NCI-H1048 (cell line): ENCODE data around the gene FKBP5.
"Not testable (repeated sequence)": the region's sequence is repeated elsewhere in the genome, so short reads cannot be mapped to it uniquely, and the experiment has no call there.

ENCODE experiments used
- DNase-seq: peaks from one replicate; lab custom pipeline; 2025; lab: John Stamatoyannopoulos, UW

The FKBP5 gene

DNA sequence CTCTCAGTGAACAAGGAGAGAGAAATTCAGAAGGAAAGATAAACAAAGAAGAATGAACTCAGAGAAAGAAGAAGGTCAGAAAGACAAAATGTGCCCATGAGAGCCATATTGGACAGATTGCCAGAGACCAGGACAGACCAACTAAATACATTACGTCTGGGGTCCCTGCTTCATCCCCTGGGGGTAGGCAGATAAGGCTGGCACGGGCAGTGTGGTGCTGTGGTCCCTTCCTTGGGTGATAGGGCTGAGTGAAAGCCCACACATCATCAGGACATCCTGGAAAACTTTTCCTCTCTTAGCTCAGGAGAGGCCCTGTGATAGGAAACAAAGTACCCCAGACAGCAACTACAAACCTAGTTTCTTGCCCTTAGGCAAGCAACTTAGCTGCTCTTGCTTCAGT is 34.9 kb upstream of the FKBP5 start:
- DNase-seq = no peak

DNA sequence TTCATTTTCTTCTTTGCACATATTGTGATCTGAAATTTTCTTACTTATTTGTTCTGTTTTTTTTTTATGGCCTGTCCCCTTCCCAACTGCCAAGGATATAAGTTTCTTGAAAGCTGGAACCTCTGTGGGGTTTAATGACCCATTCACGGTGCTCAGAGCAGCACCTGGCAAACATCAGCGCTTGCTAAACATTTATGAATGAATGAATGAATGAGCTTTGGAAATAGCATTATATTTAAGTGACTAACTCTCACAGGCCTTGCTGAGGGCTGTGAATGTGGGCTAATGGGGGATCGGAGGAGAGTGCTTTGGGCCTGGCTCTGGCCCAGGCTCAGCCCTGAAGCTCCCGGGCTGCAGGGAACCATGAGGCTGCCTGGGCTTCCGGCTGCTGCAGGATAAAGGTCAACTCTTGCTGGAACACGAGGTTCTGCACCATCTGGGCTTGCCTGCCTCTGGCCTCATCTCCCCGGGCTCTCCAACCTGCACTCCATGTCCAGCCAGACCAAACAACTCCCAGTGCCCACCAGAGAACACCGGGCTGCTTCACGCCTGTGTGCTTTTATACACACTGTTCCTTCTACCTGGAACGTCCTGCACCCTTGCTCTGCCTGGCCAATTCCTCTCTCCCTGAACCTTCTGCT is 33.5 kb upstream of the FKBP5 start:
- no peak for DNase-seq

DNA sequence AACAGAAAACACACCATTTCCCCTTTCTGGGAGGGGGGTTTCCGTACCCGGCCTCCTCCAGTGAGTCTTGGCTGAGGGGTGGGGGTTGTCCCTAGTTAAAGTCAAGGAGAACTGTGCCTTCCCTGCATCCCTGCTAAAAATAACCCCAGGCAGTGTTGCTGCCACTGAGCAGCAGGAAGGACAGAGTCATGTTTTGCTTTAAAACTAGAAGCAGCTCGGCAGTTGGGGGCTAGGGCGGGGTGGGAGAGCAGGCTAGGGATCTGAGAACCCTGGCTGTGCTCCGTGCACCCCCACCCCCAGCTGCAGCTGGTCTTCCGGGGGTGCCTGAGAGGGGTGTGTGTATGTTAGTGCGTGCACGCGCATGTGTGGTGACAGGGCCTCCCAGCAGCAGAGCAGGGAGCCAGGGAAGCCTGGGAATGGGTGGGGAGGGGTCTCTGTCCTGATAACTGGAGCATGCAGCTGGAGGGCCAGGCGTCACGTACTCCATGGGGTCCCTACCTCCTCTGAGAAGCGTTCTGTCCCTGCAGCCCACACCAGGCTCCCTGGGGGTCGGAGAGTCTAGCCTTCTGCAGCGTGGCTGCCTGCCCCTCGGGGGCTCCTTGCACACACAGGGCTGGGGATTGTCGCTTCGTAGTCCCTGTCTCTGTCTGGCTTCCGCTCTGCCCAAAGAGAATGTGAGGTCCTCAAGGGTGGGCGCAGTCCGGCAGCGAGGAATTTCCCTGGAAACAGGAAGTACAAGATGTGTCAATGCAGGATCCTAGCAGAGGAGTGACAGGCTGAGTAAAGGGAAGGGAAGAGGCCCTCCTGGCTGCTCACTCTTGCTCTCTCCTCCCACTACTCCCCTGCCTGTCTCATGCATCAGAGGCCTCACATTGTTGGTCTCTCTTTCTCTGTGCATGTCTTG is 31.4 kb upstream of the FKBP5 start:
- no peak for DNase-seq

DNA sequence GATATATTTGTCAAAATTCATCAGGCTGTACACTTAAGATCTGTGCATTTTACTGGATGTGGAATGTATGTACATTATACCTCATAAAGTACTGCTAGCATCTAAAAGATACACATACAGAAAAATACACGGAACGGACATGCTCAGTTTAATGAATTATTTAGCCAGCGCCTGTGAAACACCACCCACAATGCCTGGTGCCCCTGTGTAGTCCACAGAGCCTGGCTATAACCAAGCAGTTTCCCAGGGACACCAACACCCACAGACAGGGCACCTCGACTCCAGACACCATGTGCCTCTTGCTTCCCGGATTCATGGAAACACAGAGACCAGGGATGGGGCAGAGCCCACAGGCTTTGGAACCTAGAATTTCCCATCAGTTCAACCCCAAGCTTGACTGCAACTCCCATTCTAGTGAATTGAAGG is 30.7 kb upstream of the FKBP5 start:
- DNase-seq = no peak

DNA sequence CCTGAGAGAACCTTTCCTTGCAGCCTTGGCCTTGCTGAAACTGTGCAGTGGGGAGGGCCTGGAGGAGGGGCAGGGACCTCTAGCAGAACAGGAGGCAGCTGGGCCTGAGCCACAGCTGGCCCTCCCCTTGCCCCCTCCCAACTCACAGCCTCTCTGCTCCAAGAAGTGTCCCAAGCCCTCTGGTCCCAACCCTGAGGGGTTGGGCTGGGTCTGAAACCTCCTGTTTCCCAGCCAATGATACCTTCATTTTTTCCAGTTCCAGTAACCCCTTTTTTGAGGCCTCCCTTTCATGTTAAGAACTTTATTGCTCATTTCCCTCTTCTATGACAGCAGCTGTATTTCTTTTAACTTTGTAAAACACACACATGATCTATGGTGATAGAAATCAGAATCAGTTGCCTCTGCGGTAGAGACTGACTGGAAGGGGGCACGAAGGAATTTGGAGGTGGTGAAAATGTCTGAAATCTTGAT is 30.2 kb upstream of the FKBP5 start:
- no peak for DNase-seq

DNA sequence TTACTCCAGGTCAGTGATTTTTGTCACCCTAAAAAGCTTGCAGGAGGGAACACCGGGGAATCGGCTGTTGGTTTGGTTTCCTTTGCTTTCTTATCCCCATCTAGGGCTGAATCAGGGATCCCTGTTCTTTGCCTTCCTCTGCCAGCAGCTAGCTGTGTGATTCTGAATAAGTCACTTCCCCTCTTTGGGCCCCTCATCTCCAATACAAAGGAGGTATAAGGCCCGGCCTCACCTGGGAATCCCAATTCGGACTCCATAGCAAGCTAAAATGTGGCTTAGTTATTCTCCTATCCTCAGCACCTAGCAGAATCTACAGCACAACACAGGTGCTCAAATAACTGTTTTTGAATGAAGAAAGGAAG is 29.6 kb upstream of the FKBP5 start:
- no peak for DNase-seq

DNA sequence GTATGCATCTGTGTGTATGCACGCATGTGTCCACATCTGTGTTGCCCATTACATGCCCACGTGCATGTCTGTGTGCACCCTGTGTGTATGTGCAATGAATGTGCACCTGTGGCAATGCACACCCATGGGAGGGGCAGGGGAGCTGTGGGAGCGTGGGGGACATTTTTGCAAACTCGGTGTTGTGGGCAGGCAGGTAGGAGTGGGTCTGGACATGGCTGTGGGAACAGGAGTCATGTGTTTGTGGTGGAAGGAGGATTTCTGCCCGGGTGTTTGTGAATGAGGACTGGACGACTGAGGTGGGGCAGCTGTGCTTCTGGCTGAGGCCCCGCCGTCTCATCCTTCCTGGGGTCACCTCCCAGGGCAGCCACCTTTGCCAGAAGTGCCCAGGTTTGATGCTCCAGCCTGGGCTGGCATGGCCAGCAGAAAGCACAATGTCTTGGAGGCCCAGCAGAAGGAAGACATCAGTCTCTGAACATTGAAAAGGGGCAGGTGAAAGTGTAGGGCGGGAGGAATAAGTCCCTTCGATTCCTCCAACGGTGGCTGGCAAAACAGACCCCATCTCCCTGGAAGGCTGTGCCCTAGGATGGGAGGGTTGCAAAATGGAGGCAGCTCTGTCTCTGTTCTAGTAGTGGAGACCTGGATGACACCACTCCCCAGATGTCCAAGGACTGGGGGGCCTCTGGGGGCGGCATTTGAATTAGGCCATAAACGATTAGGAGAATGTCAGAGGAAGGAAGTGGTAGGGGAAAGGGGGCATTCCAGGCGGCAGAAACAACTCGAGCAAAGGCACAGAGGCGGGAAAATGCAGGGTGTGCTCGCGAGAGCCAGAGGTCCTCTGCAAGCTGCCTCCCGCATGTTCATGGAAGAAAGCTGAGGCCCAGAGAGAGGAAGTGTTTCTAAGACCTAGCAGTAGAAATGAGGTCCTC is 29.0 kb upstream of the FKBP5 start:
- DNase-seq = no peak

DNA sequence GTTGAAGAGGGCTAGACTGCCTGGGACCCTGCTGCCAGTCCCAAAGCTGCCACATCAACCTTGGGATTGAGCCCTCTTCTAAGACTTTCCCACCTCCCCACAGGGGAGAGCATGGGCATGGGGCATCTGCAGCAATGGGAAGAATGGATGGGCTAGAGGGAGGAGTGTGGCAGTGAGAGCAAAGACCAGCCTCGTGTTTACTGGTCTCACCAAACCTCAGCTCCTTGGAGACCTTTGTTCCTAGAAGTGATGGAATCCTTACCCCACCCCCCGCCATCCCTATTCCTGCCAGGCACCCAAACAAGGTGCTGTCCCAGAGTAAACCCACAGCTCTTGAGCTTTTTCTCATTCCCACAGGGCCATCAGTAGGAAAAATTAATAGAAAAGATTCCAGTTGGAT is 28.1 kb upstream of the FKBP5 start:
- no peak for DNase-seq

DNA sequence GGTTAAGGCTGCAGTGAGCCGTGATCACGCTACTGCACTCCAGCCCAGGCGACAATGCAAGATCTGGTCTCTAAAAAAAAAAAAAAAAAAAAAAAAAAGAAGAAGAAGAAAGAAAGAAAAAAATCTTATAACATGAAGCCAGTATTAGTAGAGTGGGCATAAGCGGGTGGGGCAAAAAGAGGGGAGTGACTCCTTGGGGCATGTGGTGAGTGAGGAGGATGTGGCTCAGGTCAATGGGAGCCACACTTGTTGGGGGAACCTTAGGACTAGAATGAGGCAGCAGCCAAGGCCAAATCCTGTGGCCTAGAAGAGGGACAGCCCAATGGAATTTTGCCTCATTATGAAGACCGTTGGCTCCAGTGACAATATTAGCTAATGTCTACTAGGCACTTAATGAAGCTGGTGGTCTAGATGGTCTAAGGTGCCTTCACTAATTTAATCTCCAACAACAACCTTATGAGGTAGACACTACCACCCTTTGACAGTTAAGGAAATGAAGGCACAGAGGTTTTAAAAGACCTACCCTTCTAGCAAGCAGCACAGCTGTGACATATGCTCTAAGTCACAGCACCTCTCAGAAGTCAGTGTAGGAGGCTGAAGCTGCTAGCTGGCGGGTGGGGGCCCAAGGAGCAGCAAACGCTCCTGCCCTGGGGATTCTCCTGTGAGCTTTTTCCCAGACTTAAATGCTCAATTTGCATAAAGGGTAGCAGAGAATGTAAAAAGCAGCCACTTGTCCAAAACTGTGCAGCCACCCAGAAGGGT is 24.5 kb upstream of the FKBP5 start:
- no peak for DNase-seq

DNA sequence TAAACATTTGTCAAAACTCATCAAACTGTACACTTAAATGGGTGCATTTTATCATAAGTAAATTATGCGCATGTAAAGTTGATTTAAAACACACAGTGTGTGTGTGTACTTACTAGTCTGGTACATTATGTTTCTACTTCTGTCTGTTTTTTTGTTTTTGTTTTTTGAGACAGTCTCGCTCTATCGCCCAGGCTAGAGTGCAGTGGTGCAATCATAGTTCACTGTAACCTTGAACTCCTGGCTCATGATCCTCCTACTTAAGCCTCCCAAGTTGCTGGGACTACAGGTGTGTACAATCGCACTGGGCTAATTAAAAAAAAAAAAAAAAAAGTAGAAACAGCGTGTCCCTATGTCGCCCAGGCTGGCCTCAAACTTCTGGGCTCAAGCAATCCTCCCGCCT is 23.0 kb upstream of the FKBP5 start:
- DNase-seq = no peak

DNA sequence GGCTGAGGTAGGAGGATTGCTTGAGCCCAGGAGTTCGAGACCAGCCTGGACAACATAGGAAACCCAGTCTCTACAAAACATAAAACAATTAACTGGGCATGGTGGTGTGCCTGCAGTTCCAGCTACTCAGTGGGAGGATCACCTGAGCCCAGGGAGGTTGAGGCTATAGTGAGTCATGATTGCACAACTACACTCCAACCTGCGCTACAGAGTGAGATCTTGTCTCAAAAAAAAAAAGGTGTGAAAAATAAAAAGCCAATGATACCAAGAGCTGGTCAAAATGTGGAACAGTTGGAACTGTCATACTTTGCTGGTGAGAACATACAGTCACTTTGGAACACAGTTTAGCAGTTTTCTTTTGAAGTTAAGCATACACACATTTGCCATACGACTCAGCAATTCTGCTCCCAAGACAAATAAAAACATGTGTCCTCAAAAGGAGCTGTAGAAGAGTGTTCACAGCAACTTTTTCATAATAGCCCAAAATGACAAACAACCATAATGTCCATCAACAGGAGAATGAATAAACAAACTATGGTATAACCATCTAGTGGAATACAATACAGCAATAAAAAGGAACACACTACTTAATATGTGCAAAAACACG is 21.6 kb upstream of the FKBP5 start:
- no peak for DNase-seq

DNA sequence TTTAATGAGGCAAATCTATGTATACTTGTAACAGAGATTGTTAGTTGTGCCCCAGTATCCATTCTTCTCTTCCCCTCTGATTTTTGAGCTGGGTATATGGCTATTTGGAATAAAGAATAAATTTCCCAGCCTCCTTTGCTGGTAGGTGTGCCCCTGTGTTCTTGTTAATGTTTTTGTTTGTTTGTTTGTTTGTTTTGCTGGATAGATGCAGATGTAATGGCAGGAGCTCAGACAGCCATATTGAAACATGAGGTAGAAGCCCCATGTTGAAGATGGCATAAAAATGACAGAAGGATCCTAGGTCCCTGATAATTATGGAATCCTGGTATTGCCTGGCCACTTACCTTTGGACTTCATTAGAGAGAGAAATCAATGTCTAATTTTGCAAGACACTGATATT is 19.9 kb upstream of the FKBP5 start:
- DNase-seq = no peak

DNA sequence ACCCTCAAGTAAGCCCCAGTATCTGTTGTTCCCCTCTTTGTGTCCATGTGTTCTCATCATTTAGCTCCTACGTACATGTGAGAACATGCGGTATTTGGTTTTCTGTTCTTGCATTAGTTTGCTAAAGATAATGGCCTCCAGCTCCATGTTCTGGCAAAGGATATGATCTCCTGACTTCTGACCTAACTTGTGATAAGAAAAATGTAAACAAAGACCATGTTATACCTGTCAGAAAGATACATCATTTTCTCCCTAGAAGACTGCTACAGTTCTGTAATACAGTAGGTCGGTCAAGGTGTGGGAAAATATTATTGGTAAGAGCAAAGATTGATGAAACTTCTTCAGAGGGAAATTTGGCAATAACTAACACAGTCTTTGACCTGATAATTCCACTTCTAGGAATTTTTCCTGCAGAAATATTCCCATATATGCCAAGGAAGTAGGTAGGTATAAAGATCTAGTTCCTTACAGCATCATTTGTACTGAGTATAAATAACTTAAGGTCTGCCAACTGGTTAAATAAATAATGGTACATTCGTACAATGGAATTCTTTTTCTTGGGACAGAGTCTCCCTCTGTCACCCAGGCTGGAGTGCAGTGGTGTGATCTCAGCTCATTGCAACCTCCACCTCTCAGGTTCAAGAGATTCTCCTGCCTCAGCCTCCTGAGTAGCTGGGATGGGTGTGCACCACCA is 19.1 kb upstream of the FKBP5 start:
- DNase-seq = no peak

DNA sequence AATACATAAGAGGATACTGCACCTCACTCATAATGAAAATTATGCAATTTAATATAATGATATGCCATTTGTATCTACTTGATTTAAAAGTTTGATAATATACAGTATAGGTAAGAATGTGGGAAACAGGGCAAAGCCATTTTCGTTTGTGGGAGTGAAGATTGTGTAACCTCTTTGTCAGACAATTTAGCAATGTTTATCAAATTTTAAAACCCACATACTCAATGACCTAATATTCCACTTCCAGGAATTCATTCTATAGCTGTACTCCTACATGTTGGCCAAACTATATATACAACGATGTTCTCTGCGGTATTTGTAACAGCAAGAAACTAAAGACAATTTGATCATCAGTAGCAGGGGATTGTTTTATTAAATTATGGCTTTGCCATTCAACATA is 17.8 kb upstream of the FKBP5 start:
- DNase-seq = no peak

DNA sequence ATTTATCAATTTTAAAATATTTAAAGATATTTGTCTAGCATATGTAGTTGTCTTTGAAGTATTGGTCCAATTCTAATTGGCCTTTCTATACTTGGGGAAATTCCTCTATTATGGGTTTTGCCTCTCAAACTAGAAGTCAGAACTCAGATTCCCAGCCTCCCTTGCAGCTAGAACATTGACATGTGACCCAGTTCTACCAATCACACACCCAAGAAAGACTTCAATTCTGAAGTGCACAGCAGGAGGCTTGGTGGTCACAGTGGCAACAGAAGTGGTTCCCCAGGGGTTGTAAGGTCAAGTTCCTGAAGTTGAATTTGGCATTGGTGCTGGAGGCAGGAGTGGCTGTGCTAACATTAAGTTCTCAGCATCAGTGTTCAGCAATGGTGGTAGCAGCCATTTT is 14.8 kb upstream of the FKBP5 start:
- no peak for DNase-seq

DNA sequence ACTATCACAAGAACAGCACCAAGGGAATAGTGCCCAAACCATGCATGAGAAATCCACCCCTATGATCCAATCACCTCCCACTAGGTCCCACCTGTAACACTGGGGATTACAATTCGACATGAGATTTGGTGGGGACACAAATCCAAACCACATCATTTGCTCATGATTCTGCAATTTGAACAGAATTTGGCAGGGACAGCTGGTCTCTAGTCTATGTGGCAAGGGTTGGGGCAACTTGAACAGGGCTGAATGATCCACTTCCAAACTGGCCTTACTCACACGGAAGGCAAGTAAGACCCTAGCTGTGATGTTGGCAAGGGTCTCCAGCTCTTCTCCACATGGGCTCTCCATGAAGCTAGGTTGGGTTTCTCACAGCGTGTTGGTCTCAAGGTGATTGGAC is 10.1 kb upstream of the FKBP5 start:
- no peak for DNase-seq

DNA sequence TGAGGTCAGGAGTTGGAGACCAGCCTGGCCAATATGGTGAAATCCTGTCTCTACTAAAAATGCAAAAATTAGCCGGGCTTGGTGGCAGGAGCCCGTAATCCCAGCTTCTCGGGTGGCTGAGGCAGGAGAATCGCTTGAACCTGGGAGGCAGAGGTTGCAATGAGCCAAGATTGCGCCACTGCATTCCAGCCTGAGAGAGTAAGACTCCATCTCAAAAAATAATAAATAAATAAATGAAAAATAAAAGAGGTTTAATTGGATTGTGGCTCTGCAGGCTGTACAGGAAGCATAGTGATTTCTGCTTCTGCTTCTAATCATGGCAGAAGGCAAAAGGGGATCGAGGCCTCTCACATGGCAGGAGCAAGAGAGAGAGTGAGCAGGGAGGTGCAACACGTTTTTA is 9.7 kb upstream of the FKBP5 start:
- not testable (repeated sequence) for DNase-seq

DNA sequence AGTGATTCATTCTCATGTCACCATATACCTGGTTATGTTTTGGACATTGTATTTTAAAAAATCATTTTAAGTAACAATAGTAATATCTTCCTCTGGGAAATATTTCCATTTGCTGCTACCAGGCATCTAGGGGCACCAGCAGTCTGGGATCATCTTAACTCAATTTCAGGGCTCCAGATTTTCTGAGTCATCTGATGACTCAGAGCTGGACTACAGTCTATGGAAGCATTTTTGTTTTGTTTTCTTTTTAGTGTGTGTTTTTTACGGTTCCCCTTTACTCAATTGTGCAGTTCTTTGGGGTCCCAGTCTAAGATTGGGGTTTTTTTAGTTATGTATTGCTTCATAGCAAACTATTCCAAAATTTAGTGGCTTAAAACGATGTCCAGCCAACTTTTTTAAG is 5.7 kb upstream of the FKBP5 start:
- no peak for DNase-seq

DNA sequence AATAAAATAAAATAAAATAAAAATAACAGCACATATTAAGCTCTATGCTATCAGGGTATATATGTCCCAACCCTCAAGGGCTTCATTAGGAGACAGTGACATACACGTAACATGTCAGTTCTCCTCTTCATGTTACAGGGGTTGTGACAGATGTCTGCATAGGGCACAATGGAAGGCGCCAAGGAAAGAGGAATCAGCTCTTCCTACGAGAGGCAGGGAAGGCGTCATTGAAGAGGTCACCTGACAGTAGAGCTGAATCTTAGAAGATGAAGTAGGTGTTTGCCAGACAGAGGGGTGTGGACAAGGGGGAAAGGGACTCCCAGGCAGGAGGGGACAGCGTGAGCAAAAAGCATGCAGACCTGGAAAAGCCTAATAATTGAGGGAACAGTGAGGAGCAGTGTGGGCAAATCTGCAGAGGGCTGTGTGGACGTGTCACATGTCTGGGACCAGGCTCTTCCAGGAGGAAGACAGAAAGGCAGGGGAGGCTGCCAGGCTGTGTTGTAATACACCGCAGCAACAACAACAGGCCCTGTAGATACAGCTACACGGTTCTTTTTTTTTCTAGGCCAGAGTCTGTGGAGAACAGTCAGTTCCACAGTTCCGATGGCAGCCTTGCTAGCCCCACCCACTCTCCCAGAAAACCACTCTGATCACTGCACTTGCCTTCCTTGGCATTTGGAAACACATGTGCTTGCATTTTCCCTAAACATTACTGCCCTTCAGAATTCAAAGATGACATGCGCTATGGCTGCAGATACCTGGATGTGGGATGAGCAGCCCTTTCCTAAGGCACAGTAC is 2.5 kb upstream of the FKBP5 start:
- DNase-seq = no peak

DNA sequence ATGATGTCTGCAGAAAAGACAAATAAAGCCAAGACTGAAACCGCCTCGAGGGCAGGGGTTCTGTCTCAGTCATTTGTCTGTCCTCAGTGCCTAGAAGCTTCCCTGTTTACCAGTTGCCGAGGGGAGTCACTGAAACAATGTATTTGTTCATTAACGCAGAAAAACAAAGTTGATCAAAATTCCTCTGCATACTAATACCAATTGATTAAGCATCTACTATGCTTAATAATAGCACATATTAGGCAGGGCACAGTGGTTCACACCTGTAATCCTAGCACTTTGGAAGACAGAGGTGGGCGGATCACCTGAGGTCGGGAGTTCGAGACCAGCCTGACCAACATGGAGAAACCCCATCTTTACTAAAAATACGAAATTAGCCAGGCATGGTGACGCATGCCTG is 1.8 kb upstream of the FKBP5 start:
- DNase-seq = no peak
